CD4-positive, alpha-beta T cell treated with Interleukin-4 for 4 hours (primary cell): Measurements from ENCODE around the gene PEX1.
"Not testable (repeated sequence)": the region's sequence is repeated elsewhere in the genome, so short reads cannot be mapped to it uniquely, and the experiment has no call there.

Source experiments
- DNase-seq: peaks from one replicate; pipeline ENCODE4 v3.0.0-alpha.2; 2020

The PEX1 gene

GRCh38 chr7:92503767-92504166 is 24.6 kb downstream of the PEX1 start:
- DNase-seq = no peak

- DNase-seq = no peak
These were observed 29.8 kb downstream of the PEX1 start for GRCh38 chr7:92498557-92498956.

- no peak for DNase-seq
These were observed 31.4 kb downstream of the PEX1 start for GRCh38 chr7:92496876-92497275.

GRCh38 chr7:92489634-92490033 is 38.7 kb downstream of the PEX1 start:
- DNase-seq = no peak

GRCh38 chr7:92487804-92488203 is 40.5 kb downstream of the PEX1 start:
- no peak for DNase-seq

- DNase-seq = no peak
These were observed 42.3 kb downstream of the PEX1 start for GRCh38 chr7:92485974-92486373.

- no peak for DNase-seq
These were observed 42.9 kb downstream of the PEX1 start for GRCh38 chr7:92485267-92485892.

GRCh38 chr7:92484226-92484625 is 44.1 kb downstream of the PEX1 start:
- DNase-seq = not testable (repeated sequence)

GRCh38 chr7:92483624-92484023 is 44.7 kb downstream of the PEX1 start:
- DNase-seq = not testable (repeated sequence)

GRCh38 chr7:92479146-92479545 is 49.2 kb downstream of the PEX1 start:
- not testable (repeated sequence) for DNase-seq

- no peak for DNase-seq
These were observed 49.6 kb downstream of the PEX1 start for GRCh38 chr7:92478711-92479110.

- no peak for DNase-seq
These were observed 50.2 kb downstream of the PEX1 start for GRCh38 chr7:92478095-92478494.

GRCh38 chr7:92477681-92478080 is 50.6 kb downstream of the PEX1 start, which contains the start of gene ERVW-1:
Gene ERVW-1, minus strand, starts transcription at chr7:92477946. Its CDS starts 7,565 bp downstream, at chr7:92470381.
- not testable (repeated sequence) for DNase-seq

GRCh38 chr7:92475851-92476590 is 52.3 kb downstream of the PEX1 start:
- DNase-seq = not testable (repeated sequence)

- DNase-seq = not testable (repeated sequence)
These were observed 53.0 kb downstream of the PEX1 start for GRCh38 chr7:92475261-92475770.

- not testable (repeated sequence) for DNase-seq
These were observed 54.3 kb downstream of the PEX1 start for GRCh38 chr7:92473989-92474388.

- DNase-seq = not testable (repeated sequence)
These were observed 59.7 kb downstream of the PEX1 start for GRCh38 chr7:92468589-92468988.

- DNase-seq = no peak
These were observed 61.6 kb downstream of the PEX1 start for GRCh38 chr7:92466682-92467081.

GRCh38 chr7:92464515-92464914 is 63.8 kb downstream of the PEX1 start:
- no peak for DNase-seq

GRCh38 chr7:92462560-92462959 is 65.8 kb downstream of the PEX1 start:
- DNase-seq = no peak

GRCh38 chr7:92461027-92462003 is 67.0 kb downstream of the PEX1 start:
- DNase-seq = peak; percentile 40

GRCh38 chr7:92460510-92460909 is 67.8 kb downstream of the PEX1 start:
- DNase-seq = no peak

GRCh38 chr7:92460109-92460508 is 68.2 kb downstream of the PEX1 start:
- no peak for DNase-seq
